Natural killer cell (primary cell): ENCODE measurements around the gene IL1R1. TPM values are rescaled to one million over a fixed set of nuclear protein-coding genes. Genes with fewer than 3 reads are reported as not detected.
A peak's percentile ranks its signal among the peaks of the same experiment; 100 is the strongest.

ENCODE experiments used
- ATAC-seq, 3 donors: fragments of 150-1000 bp in 2 of 3; fragments of 200-7000 bp in 1 of 3; cut with Tn5 transposase; 1 replicate in 1 of 3; 2 replicates in 2 of 3; pipeline ENCODE4 v1.10.0; 2021; ENCODE audit warnings: mild to moderate bottlenecking in 2 of 3, moderate library complexity in 2 of 3
- DNase-seq, 2 donors: peaks; one replicate each; pipeline versions ENCODE4 v3.0.0 to v3.0.0-alpha.2; 2013 to 2021; ENCODE audit warnings: mixed read lengths in 1 of 2
- H3K27ac ChIP-seq: one replicate; pipeline ENCODE4 v1.5.1; 2013; ENCODE audit warnings: mild to moderate bottlenecking, low read length
- H3K27me3 ChIP-seq: one replicate; pipeline ENCODE4 v1.6.1; 2013; ENCODE audit warnings: low read length; ENCODE audit not compliant: control insufficient read depth, insufficient read depth
- H3K36me3 ChIP-seq: one replicate; pipeline ENCODE4 v1.6.1; 2013; ENCODE audit warnings: low read length; ENCODE audit not compliant: control insufficient read depth, insufficient read depth
- H3K4me1 ChIP-seq: one replicate; pipeline ENCODE4 v1.6.1; 2013; ENCODE audit warnings: low read length; ENCODE audit not compliant: control insufficient read depth, insufficient read depth
- H3K4me3 ChIP-seq: one replicate; pipeline ENCODE4 v1.5.1; 2013; ENCODE audit warnings: low read length
- H3K9me3 ChIP-seq: one replicate; pipeline ENCODE4 v1.6.1; 2013; ENCODE audit warnings: low read length; ENCODE audit not compliant: control insufficient read depth, insufficient read depth
- H3K27ac Mint-ChIP-seq, 2 donors: one replicate each; pipeline ENCODE4 v1.8.0; 2022; ENCODE audit warnings: mild to moderate bottlenecking in 2 of 2, mixed read lengths in 2 of 2, moderate library complexity in 1 of 2
- H3K27me3 Mint-ChIP-seq, 2 donors: one replicate each; pipeline ENCODE4 v1.8.0; 2022; ENCODE audit warnings: low read depth in 2 of 2, mixed read lengths in 2 of 2
- H3K36me3 Mint-ChIP-seq: one replicate; pipeline ENCODE4 v1.8.0; 2022; ENCODE audit warnings: mixed read lengths
- H3K4me1 Mint-ChIP-seq, 2 donors: one replicate each; pipeline ENCODE4 v1.8.0; 2022; ENCODE audit warnings: mixed read lengths in 2 of 2
- H3K4me3 Mint-ChIP-seq: one replicate; pipeline ENCODE4 v1.8.0; 2022; ENCODE audit warnings: mild to moderate bottlenecking, moderate library complexity, mixed read lengths
- H3K9me3 Mint-ChIP-seq, 2 donors: one replicate each; pipeline ENCODE4 v1.8.0; 2022; ENCODE audit warnings: mixed read lengths in 2 of 2
- WGBS: methylation state at CpG from one replicate; pipeline ENCODE4 v1.1.7; 2013; ENCODE audit warnings: missing lambda C conversion rate; ENCODE audit not compliant: insufficient coverage; 5-methylcytosine and 5-hydroxymethylcytosine counted together
- intact Hi-C: fragments of 100-400 bp; cut with micrococcal nuclease; formaldehyde crosslinking; loops from one replicate; pipeline ENCODE4 v1.14.2; 2022
- total RNA-seq, 4 donors: library from RNA; stranded (reverse); fragments of 120-200 nt in 1 of 4; gene quantifications; one replicate each; pipeline versions ENCODE4 v1.2.3 to v1.2.4, GENCODE V29; 2013 to 2022
- TF ChIP-seq, protein P1 (sequence below): fragments of 200-600 bp; IDR thresholded peaks from one replicate; pipeline ENCODE4 v1.8.0; 2022; ENCODE audit warnings: antibody characterized with exemption

IL1R1 gene
- total RNA-seq, 3 donors from 2014 or later (not counting 1 experiment from before 2014, with no cell fraction given), result 0.45 to 3.1 (median 0.68) TPM

DNA sequence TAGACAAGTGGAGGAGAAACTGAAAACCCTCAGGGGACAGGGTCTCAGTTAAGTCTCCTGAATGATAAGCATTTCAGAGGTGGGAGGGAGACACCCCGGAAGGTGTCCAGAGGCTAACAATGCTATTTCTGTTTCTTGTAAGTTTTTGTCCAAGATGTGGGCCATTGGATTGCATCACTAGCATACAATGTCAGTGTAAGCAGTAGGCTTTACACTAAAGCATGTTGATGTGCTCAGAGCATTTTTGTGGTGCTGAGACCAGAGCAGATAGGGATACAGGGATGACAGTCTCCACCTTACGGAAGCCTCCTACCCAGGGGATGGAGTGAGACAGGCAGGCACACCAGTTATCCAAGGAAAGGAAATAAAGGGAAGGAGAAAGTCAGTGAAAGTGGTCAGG lies 2.2 kb upstream of the IL1R1 start:
- Mint-ChIP-seq H3K27ac (no peak overlapping the region), H3K36me3 (peaks cover 4% of the 10 kb centered on the region), H3K4me3 (no peak overlapping the region), H3K27me3 (peaks cover 43 to 80% of the 10 kb centered on the region in 2 donors), H3K4me1 (peaks cover 38 to 41% of the 10 kb centered on the region in 2 donors), H3K9me3 (peaks cover 2 to 3% of the 10 kb centered on the region in 2 donors)
- ATAC-seq (no peak), DNase-seq (no peak)
- Histone ChIP-seq H3K36me3 (no peaks in the 10 kb centered on the region), H3K27ac (no peak overlapping the region), H3K4me3 (no peak overlapping the region), H3K9me3 (peaks cover 10% of the 10 kb centered on the region), H3K27me3 (peaks cover 18% of the 10 kb centered on the region), H3K4me1 (peaks cover 37% of the 10 kb centered on the region)
- intact Hi-C loops, result no loop called here
- TF ChIP-seq, protein P1, sequence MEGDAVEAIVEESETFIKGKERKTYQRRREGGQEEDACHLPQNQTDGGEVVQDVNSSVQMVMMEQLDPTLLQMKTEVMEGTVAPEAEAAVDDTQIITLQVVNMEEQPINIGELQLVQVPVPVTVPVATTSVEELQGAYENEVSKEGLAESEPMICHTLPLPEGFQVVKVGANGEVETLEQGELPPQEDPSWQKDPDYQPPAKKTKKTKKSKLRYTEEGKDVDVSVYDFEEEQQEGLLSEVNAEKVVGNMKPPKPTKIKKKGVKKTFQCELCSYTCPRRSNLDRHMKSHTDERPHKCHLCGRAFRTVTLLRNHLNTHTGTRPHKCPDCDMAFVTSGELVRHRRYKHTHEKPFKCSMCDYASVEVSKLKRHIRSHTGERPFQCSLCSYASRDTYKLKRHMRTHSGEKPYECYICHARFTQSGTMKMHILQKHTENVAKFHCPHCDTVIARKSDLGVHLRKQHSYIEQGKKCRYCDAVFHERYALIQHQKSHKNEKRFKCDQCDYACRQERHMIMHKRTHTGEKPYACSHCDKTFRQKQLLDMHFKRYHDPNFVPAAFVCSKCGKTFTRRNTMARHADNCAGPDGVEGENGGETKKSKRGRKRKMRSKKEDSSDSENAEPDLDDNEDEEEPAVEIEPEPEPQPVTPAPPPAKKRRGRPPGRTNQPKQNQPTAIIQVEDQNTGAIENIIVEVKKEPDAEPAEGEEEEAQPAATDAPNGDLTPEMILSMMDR, result no peak
- 100% methylated on average over 2 of the region's 2 CpGs for WGBS

GRCh38 chr2:102141011-102141943 lies 1.3 kb upstream of the IL1R1 start:
- Mint-ChIP-seq H3K36me3 (peaks cover 9% of the 10 kb centered on the region), H3K9me3 (peaks cover 3 to 5% of the 10 kb centered on the region in 2 donors), H3K4me3 (peak overlapping the region; percentile 25), H3K4me1 (peaks cover 38 to 41% of the 10 kb centered on the region in 2 donors), H3K27ac (no peak overlapping the region), H3K27me3 (peaks cover 44 to 81% of the 10 kb centered on the region in 2 donors)
- TF ChIP-seq, protein P1, result no peak
- intact Hi-C loops, result no loop called here
- no peak overlapping the region for H3K27ac ChIP-seq
- no peak overlapping the region for H3K4me3 ChIP-seq
- peaks cover 18% of the 10 kb centered on the region for H3K27me3 ChIP-seq
- no peak for ATAC-seq
- peaks cover 18% of the 10 kb centered on the region for H3K9me3 ChIP-seq
- no peaks in the 10 kb centered on the region for H3K36me3 ChIP-seq
- WGBS, result 81% methylated on average over 15 of the region's 15 CpGs
- H3K4me1 ChIP-seq, result peaks cover 37% of the 10 kb centered on the region
- DNase-seq, result no peak

DNA sequence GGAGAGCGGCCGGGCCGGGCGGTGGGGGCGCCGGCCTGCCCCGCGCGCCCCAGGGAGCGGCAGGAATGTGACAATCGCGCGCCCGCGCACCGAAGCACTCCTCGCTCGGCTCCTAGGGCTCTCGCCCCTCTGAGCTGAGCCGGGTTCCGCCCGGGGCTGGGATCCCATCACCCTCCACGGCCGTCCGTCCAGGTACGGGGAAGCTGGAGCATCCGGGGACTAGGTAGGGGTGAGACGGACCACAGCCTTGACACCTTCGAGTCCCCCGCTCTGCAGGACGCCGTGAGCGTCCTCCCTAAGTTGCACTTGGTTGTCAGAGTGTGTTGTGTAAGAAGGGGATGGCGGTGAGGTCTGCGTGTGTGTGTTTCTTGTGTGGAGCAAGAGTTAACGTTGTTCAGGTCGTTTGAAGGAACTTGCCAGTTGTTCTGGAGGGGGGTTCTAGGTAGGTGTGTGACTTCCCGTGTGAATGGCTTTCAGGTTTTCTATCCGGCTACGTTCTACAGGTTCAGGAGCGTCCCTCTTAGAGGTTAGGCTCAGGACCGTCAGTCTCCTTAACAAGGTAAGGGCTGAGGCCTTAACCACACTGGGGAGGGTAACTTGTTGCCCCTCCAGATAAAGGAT lies 393 bp downstream of the IL1R1 start:
- Mint-ChIP-seq H3K27ac (peak overlapping the region in 1 of 2 donors; percentile 39), H3K9me3 (peaks cover 3 to 8% of the 10 kb centered on the region in 2 donors), H3K27me3 (peaks cover 47 to 66% of the 10 kb centered on the region in 2 donors), H3K4me3 (peak overlapping the region; percentile 11), H3K36me3 (peaks cover 9% of the 10 kb centered on the region), H3K4me1 (peaks cover 29 to 31% of the 10 kb centered on the region in 2 donors)
- DNase-seq (no peak), ATAC-seq (peak; percentile 42 to 47 (median 43))
- H3K27me3 ChIP-seq, result peaks cover 18% of the 10 kb centered on the region
- H3K4me1 ChIP-seq, result peaks cover 30% of the 10 kb centered on the region
- TF ChIP-seq, protein P1, result no peak
- no peak overlapping the region for H3K27ac ChIP-seq
- peak overlapping the region; percentile 24 for H3K4me3 ChIP-seq
- WGBS, result 10% methylated on average over 42 of the region's 42 CpGs
- H3K9me3 ChIP-seq, result peaks cover 33% of the 10 kb centered on the region
- intact Hi-C loops, result no loop called here
- no peaks in the 10 kb centered on the region for H3K36me3 ChIP-seq
